H9 (cell line): ENCODE data around the gene HOXC13. TPM values are rescaled to one million over a fixed set of nuclear protein-coding genes. Genes with fewer than 3 reads are reported as not detected.

Experiments used
- DNase-seq: peaks from one replicate; pipeline ENCODE4 v3.0.0-alpha.2; 2017
- H2AFZ ChIP-seq: one replicate; pipeline ENCODE4 v1.6.1; 2013; ENCODE audit warnings: mild to moderate bottlenecking, low read length, control low read depth, moderate library complexity
- H2AK5ac ChIP-seq: 2 replicates; pipeline ENCODE4 v1.6.1; 2013; ENCODE audit warnings: low read length, control low read depth, mixed read lengths; ENCODE audit not compliant: insufficient read length
- H2BK120ac ChIP-seq: one replicate; pipeline ENCODE4 v1.6.1; 2013; ENCODE audit warnings: low read depth, mild to moderate bottlenecking, low read length, control low read depth, inconsistent platforms; ENCODE audit not compliant: poor library complexity, severe bottlenecking
- H2BK12ac ChIP-seq: 2 replicates; pipeline ENCODE4 v1.6.1; 2013; ENCODE audit warnings: low read length, control low read depth, mixed read lengths, low read depth; ENCODE audit not compliant: insufficient read length
- H2BK15ac ChIP-seq: 2 replicates; pipeline ENCODE4 v1.6.1; 2013; ENCODE audit warnings: low read depth, low read length, control low read depth
- H2BK20ac ChIP-seq: one replicate; pipeline ENCODE4 v1.6.1; 2013; ENCODE audit warnings: low read depth, mild to moderate bottlenecking, low read length, control low read depth, inconsistent platforms; ENCODE audit not compliant: poor library complexity, severe bottlenecking
- H2BK5ac ChIP-seq: 2 replicates; pipeline ENCODE4 v1.6.1; 2013; ENCODE audit warnings: low read length, control low read depth, mixed read lengths; ENCODE audit not compliant: insufficient read length
- H3K14ac ChIP-seq: 2 replicates; pipeline ENCODE4 v1.6.1; 2013; ENCODE audit warnings: low read length, control low read depth; ENCODE audit not compliant: insufficient read depth
- H3K18ac ChIP-seq: 2 replicates; pipeline ENCODE4 v1.6.1; 2013; ENCODE audit warnings: low read depth, mild to moderate bottlenecking, mixed read lengths, low read length, control low read depth; ENCODE audit not compliant: insufficient read length
- H3K23ac ChIP-seq: 2 replicates; pipeline ENCODE4 v1.6.1; 2013; ENCODE audit warnings: low read length, control low read depth, mixed read lengths, low read depth; ENCODE audit not compliant: insufficient read length
- H3K23me2 ChIP-seq: 2 replicates; pipeline ENCODE4 v1.6.1; 2013; ENCODE audit warnings: low read depth, mild to moderate bottlenecking, mixed read lengths, low read length, control low read depth; ENCODE audit not compliant: insufficient read length, poor library complexity, severe bottlenecking
- H3K27ac ChIP-seq: 2 replicates; pipeline ENCODE4 v1.5.1; 2013; ENCODE audit warnings: low read length, control low read depth, mixed read lengths, low read depth; ENCODE audit not compliant: insufficient read length
- H3K27me3 ChIP-seq: 2 replicates; pipeline ENCODE4 v1.6.1; 2013; ENCODE audit warnings: low read length, control low read depth, inconsistent platforms; ENCODE audit not compliant: insufficient read depth
- H3K4ac ChIP-seq: 2 replicates; pipeline ENCODE4 v1.6.1; 2013; ENCODE audit warnings: low read depth, mild to moderate bottlenecking, control low read depth, inconsistent platforms, low read length, moderate library complexity
- H3K4me1 ChIP-seq: 2 replicates; pipeline ENCODE4 v1.6.1; 2013; ENCODE audit warnings: low read length, control low read depth, inconsistent platforms; ENCODE audit not compliant: insufficient read depth
- H3K4me2 ChIP-seq: 2 replicates; pipeline ENCODE4 v1.6.1; 2013; ENCODE audit warnings: low read length, control low read depth, mixed read lengths; ENCODE audit not compliant: insufficient read length, insufficient read depth
- H3K56ac ChIP-seq: 2 replicates; pipeline ENCODE4 v1.6.1; 2013; ENCODE audit warnings: low read depth, mild to moderate bottlenecking, mixed read lengths, low read length, control low read depth; ENCODE audit not compliant: insufficient read length
- H3K79me1 ChIP-seq: 2 replicates; pipeline ENCODE4 v1.6.1; 2013; ENCODE audit warnings: low read depth, mild to moderate bottlenecking, moderate library complexity, low read length, control low read depth, inconsistent platforms; ENCODE audit not compliant: insufficient read depth, poor library complexity, severe bottlenecking
- H3K79me2 ChIP-seq: 2 replicates; pipeline ENCODE4 v1.6.1; 2013; ENCODE audit warnings: low read length, control low read depth, inconsistent platforms; ENCODE audit not compliant: insufficient read depth
- H3K9ac ChIP-seq: 2 replicates; pipeline ENCODE4 v1.6.1; 2013; ENCODE audit warnings: low read length, control low read depth, mixed read lengths; ENCODE audit not compliant: insufficient read length; ENCODE audit errors: extremely low read depth
- H3K9me3 ChIP-seq: one replicate; pipeline ENCODE4 v1.6.1; 2013; ENCODE audit warnings: low read depth, low read length, inconsistent platforms; ENCODE audit not compliant: control insufficient read depth
- H3T11ph ChIP-seq: one replicate; pipeline ENCODE4 v1.6.1; 2013; ENCODE audit warnings: mild to moderate bottlenecking, low read length, control low read depth, inconsistent platforms
- H4K20me1 ChIP-seq: one replicate; pipeline ENCODE4 v1.6.1; 2013; ENCODE audit not compliant: control insufficient read depth, insufficient read length, insufficient read depth
- H4K5ac ChIP-seq: 2 replicates; pipeline ENCODE4 v1.6.1; 2013; ENCODE audit warnings: low read depth, mild to moderate bottlenecking, mixed read lengths, low read length, control low read depth; ENCODE audit not compliant: insufficient read length
- H4K8ac ChIP-seq: replicated peaks from 2 replicates; pipeline ENCODE4 v1.6.1; 2013; ENCODE audit warnings: low read length, control low read depth, mixed read lengths, low read depth; ENCODE audit not compliant: insufficient read length
- H4K91ac ChIP-seq: 2 replicates; pipeline ENCODE4 v1.6.1; 2013; ENCODE audit warnings: low read depth, mild to moderate bottlenecking, moderate library complexity, mixed read lengths, low read length, control low read depth; ENCODE audit not compliant: insufficient read length
- H3K27ac Mint-ChIP-seq, 3 experiments: 2 replicates in 2 of 3; 3 replicates in 1 of 3; pipeline ENCODE4 v1.8.0; 2020 to 2021; ENCODE audit warnings: mixed read lengths in 3 of 3, mild to moderate bottlenecking in 1 of 3, moderate library complexity in 1 of 3
- H3K27me3 Mint-ChIP-seq: 2 replicates; pipeline ENCODE4 v1.8.0; 2021; ENCODE audit warnings: low read depth, mild to moderate bottlenecking, moderate library complexity, mixed read lengths
- H3K36me3 Mint-ChIP-seq, 3 experiments: 2 replicates in 2 of 3; 3 replicates in 1 of 3; pipeline ENCODE4 v1.8.0; 2020 to 2021; ENCODE audit warnings: low read depth in 3 of 3, mixed read lengths in 3 of 3; ENCODE audit not compliant: insufficient read depth in 1 of 3
- H3K4me1 Mint-ChIP-seq, 2 experiments: 2 replicates each; pipeline ENCODE4 v1.8.0; 2020; ENCODE audit warnings: mixed read lengths in 2 of 2
- H3K4me3 Mint-ChIP-seq, 2 experiments: 2 replicates in 1 of 2; 3 replicates in 1 of 2; pipeline ENCODE4 v1.8.0; 2020 to 2021; ENCODE audit warnings: mild to moderate bottlenecking in 2 of 2, mixed read lengths in 2 of 2, moderate library complexity in 1 of 2
- H3K9me3 Mint-ChIP-seq, 2 experiments: 2 replicates in 1 of 2; 3 replicates in 1 of 2; pipeline ENCODE4 v1.8.0; 2020; ENCODE audit warnings: mild to moderate bottlenecking in 2 of 2, mixed read lengths in 2 of 2, moderate library complexity in 1 of 2
- WGBS: extraction: QIAGEN DNeasy Blood & Tissue Kit; methylation state at CpG from one replicate; pipeline ENCODE4 v1.1.7; 2013; ENCODE audit warnings: missing lambda C conversion rate, low lambda C conversion rate, mixed read lengths; ENCODE audit not compliant: insufficient read length; ENCODE audit errors: extremely low coverage; 5-methylcytosine and 5-hydroxymethylcytosine counted together
- total RNA-seq: library from RNA; stranded (reverse); gene quantifications from 2 replicates; pipeline ENCODE4 v1.2.1, GENCODE V29; 2021
- TF ChIP-seq, protein P1 (sequence below): fragments of 200-600 bp; sonication (generic); conservative IDR thresholded peaks from 3 replicates; pipeline ENCODE4 v1.8.0; 2021; ENCODE audit warnings: antibody characterized with exemption, mild to moderate bottlenecking

The HOXC13 gene
- total RNA-seq, 1 experiment from 2014 or later, result not detected

DNA sequence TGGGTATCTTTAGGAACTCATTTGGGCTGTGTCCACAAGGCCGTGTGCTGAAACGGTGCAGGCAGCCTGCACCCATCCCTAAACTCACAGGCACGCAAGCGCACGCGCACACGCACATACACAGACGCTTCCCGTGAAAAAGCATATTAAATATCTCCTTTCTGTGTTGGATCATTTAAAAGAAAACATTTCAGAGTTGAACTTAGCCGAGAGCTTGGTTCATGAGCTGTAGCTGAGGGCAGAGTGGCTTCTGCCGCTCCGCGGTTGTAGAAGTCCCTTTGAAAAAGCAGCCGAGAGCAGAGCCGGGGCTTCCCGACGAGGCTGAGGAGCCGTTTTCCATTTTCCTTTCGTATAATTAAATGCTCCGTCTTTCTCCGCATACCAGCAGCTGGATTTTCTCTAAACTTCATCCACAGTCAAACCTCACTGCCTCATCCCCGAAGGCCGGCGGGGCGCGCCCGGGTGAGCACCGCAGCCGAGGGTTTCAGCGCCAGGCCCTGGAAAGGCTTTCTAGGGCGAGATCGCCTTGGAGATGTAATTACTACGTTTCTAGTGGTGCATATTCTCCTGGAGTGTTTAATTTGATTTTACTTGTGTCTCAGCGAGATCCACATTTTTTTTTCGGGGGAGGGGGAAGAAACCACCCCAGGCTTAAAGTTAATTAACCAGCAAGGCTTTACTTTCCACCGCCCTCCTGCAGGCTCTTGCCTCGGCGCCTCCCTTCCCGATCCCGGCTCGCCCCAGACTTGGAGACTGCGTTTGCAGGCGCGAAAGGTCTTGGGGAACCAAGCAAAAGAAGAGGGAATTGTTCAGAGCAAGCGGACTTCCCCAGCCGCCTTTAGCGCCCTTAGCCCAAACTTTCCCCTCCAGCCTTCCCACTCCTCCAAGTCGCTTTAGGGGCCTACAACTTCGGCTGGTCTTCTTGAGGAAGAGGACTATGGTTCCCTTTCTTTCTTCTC is 3.0 kb upstream of the HOXC13 start:
- WGBS, result no CpG with 5 or more reads among the region's 49 CpGs
- Histone ChIP-seq H4K8ac (no peak overlapping the region), H3K18ac (no peak overlapping the region), H2AFZ (no peak overlapping the region), H3T11ph (no peak overlapping the region), H3K4me2 (no peak overlapping the region), H3K79me2 (no peaks in the 10 kb centered on the region), H3K27ac (no peak overlapping the region), H3K79me1 (no peaks in the 10 kb centered on the region), H2BK12ac (no peak overlapping the region), H2BK120ac (no peak overlapping the region), H4K91ac (no peak overlapping the region), H2BK5ac (no peak overlapping the region), H4K5ac (no peak overlapping the region), H3K9me3 (no peaks in the 10 kb centered on the region), H3K4me1 (no peaks in the 10 kb centered on the region), H3K56ac (no peak overlapping the region), H3K23ac (no peak overlapping the region), H3K4ac (no peak overlapping the region), H3K27me3 (peaks cover 92% of the 10 kb centered on the region), H2BK20ac (no peak overlapping the region), H3K14ac (no peak overlapping the region), H3K9ac (no peak overlapping the region), H4K20me1 (no peaks in the 10 kb centered on the region), H3K23me2 (no peaks in the 10 kb centered on the region), H2AK5ac (no peak overlapping the region), H2BK15ac (no peak overlapping the region)
- DNase-seq, result no peak
- Mint-ChIP-seq H3K4me1 (peaks cover 0 to 19% of the 10 kb centered on the region in 2 experiments; a peak in 3 of 4 replicates), H3K4me3 (peak overlapping the region in 1 of 2 experiments; percentile 30; a peak in 1 of 5 replicates), H3K9me3 (peaks cover 7 to 12% of the 10 kb centered on the region in 2 experiments), H3K27ac (no peak overlapping the region), H3K36me3 (no peaks in the 10 kb centered on the region), H3K27me3 (peaks cover 99% of the 10 kb centered on the region)
- TF ChIP-seq, protein P1, sequence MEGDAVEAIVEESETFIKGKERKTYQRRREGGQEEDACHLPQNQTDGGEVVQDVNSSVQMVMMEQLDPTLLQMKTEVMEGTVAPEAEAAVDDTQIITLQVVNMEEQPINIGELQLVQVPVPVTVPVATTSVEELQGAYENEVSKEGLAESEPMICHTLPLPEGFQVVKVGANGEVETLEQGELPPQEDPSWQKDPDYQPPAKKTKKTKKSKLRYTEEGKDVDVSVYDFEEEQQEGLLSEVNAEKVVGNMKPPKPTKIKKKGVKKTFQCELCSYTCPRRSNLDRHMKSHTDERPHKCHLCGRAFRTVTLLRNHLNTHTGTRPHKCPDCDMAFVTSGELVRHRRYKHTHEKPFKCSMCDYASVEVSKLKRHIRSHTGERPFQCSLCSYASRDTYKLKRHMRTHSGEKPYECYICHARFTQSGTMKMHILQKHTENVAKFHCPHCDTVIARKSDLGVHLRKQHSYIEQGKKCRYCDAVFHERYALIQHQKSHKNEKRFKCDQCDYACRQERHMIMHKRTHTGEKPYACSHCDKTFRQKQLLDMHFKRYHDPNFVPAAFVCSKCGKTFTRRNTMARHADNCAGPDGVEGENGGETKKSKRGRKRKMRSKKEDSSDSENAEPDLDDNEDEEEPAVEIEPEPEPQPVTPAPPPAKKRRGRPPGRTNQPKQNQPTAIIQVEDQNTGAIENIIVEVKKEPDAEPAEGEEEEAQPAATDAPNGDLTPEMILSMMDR, result no peak
